Measurements from ENCODE around the gene FTH1.
"Not testable (repeated sequence)": the region's sequence is repeated elsewhere in the genome, so short reads cannot be mapped to it uniquely, and the experiment has no call there.

Gene FTH1

DNA sequence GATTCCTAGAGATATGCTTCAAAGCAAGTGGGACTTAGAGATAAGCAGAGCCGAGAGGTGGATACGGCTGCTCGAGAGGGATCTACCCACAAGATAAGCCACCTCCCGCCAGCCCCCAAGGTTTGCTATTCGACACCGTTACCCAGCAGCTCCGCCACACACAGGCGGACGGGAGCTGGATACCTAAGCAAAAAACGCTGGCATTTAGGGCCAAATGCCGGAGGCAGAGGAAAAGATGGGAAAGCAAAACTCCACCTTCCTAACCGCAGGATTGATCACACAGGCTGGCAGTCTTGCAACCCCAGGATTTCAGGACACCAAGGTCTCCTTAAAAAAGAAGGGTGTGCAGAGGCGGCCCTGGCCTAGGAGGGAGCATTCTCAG is 709 bp downstream of the FTH1 start:
- peaks cover 10% of the 10 kb centered on the region for H3K27me3 Mint-ChIP-seq (ENCODE audit: low read depth, poor library complexity)
- H3K9me3 Mint-ChIP-seq = no peaks in the 10 kb centered on the region
- peaks cover 28% of the 10 kb centered on the region for H3K36me3 Mint-ChIP-seq (ENCODE audit: low read depth)
- DNase-seq = peak; percentile 44
- TF ChIP-seq, protein P1, sequence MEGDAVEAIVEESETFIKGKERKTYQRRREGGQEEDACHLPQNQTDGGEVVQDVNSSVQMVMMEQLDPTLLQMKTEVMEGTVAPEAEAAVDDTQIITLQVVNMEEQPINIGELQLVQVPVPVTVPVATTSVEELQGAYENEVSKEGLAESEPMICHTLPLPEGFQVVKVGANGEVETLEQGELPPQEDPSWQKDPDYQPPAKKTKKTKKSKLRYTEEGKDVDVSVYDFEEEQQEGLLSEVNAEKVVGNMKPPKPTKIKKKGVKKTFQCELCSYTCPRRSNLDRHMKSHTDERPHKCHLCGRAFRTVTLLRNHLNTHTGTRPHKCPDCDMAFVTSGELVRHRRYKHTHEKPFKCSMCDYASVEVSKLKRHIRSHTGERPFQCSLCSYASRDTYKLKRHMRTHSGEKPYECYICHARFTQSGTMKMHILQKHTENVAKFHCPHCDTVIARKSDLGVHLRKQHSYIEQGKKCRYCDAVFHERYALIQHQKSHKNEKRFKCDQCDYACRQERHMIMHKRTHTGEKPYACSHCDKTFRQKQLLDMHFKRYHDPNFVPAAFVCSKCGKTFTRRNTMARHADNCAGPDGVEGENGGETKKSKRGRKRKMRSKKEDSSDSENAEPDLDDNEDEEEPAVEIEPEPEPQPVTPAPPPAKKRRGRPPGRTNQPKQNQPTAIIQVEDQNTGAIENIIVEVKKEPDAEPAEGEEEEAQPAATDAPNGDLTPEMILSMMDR (IDR thresholded peaks at IDR 0.05) = no peak
- H3K4me1 Mint-ChIP-seq = peaks cover 55% of the 10 kb centered on the region
- H3K4me3 Mint-ChIP-seq = peak overlapping the region; percentile 97
- H3K27ac Mint-ChIP-seq = no peak overlapping the region

DNA sequence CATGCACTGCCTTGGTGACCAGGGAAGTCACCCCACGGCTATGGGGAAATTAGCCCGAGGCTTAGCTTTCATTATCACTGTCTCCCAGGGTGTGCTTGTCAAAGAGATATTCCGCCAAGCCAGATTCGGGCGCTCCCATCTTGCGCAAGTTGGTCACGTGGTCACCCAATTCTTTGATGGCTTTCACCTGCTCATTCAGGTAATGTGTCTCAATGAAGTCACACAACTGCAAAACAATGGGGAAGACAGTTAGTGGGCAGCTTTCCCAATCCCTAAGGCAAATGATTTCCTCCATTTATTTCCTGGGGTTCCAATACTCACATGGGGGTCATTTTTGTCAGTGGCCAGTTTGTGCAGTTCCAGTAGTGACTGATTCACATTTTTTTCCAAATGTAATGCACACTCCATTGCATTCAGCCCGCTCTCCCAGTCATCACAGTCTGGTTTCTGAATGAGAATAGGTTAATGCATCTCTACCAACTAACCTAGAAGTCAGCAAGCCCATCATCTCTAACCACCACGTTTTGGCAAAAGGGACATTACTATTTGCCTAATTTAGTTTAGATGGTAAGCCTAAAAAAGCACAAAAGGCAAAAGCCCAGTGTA is 2.7 kb downstream of the FTH1 start:
- H3K27ac Mint-ChIP-seq; H3K27me3 Mint-ChIP-seq (ENCODE audit: low read depth, poor library complexity); DNase-seq; H3K9me3 Mint-ChIP-seq: not testable (repeated sequence)
- Mint-ChIP-seq H3K4me1 (peaks cover 38% of the 10 kb centered on the region), H3K36me3 (ENCODE audit: low read depth) (peaks cover 28% of the 10 kb centered on the region), H3K4me3 (peak overlapping the region; percentile 97)

DNA sequence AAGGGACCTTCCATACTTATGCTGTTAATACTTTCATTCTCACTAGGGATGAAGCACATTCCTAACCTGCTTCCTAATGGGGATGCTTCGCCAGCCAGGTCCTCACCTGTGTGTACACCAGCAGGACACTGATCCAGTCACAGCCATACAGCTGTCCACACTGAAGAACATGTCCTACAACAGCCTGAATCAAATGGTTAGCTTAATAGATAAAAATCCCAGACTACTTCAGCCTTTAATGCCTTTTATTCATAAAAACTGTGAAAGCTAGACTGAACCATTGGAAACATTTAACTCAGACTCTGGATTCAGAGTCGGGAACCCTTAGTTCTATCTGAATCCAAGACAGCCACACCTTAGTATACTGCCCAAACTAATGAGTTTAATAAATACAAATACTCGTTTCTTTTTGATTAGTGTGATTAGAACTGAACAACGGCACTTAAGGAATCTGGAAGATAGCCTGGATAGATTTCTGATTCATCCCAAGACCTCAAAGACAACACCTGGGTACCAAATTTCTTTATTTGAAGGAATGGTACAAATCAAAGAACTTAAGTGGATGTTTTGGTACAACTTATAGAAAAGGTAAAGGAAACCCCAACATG is 3.3 kb downstream of the FTH1 start:
- Mint-ChIP-seq H3K27ac (no peak overlapping the region), H3K36me3 (ENCODE audit: low read depth) (peaks cover 28% of the 10 kb centered on the region), H3K4me3 (peak overlapping the region; percentile 97), H3K4me1 (peaks cover 32% of the 10 kb centered on the region), H3K9me3 (no peaks in the 10 kb centered on the region), H3K27me3 (ENCODE audit: low read depth, poor library complexity) (peaks cover 6% of the 10 kb centered on the region)
- DNase-seq = no peak
- TF ChIP-seq, protein P1 (IDR thresholded peaks at IDR 0.05) = no peak

DNA sequence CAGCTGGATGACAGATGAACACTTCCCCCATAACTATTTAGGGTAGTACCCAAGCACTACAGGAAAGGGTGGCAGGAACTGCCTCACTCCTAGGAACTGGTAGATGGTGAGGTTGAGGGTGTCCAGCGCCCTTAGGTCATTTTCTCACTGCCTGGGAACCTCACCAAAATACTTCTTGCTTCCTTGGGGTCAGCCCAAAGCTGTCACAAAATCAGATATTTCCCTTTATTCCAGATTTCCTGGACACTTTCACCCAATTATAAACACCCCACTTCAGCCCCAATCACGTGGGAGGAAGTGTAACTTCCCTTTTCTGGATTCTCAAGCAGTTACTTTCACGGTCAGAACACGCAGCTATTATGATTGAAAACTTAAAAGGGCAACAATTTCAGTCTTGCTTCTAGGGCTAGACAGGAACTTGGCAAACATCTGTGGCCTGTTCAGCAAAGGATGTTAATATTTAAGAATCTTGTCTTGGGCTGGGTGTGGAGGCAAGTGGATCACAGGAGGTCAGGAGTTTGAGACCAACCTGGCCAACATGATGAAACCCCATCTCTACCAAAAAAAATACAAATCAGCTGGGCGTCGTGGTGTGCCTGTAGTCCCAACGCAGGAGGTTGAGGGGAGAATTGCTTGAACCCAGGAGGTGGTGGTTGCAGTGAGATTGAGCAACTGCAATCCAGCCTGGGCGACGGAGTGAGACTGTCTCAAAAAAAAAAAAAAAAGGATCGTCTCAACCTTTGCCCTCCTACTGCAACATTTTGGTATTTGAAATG is 4.0 kb downstream of the FTH1 start:
- no peak overlapping the region for H3K27ac Mint-ChIP-seq
- no peaks in the 10 kb centered on the region for H3K9me3 Mint-ChIP-seq
- no peak for DNase-seq
- H3K27me3 Mint-ChIP-seq (ENCODE audit: low read depth, poor library complexity) = peaks cover 6% of the 10 kb centered on the region
- H3K4me1 Mint-ChIP-seq = peaks cover 25% of the 10 kb centered on the region
- H3K36me3 Mint-ChIP-seq (ENCODE audit: low read depth) = peaks cover 32% of the 10 kb centered on the region
- H3K4me3 Mint-ChIP-seq = peak overlapping the region; percentile 45
- TF ChIP-seq, protein P1 (IDR thresholded peaks at IDR 0.05) = no peak

DNA sequence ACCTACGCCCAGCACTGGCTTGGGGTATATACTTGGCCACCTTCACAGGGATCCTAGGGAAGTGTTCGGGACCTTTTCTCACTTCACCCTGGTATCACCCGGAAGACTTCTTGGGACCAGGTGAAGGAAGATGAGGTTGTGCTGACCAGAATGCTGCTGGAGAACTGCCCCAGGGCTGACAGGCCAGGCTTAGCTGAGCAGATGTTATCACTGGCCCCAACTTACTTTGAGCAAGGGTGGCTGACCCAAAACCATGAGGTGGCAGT is 4.5 kb downstream of the FTH1 start:
- H3K36me3 Mint-ChIP-seq (ENCODE audit: low read depth) = peaks cover 37% of the 10 kb centered on the region
- peak overlapping the region; percentile 90 for H3K27ac Mint-ChIP-seq
- TF ChIP-seq, protein P1 (IDR thresholded peaks at IDR 0.05) = no peak
- H3K9me3 Mint-ChIP-seq = no peaks in the 10 kb centered on the region
- peaks cover 8% of the 10 kb centered on the region for H3K27me3 Mint-ChIP-seq (ENCODE audit: low read depth, poor library complexity)
- H3K4me3 Mint-ChIP-seq = no peak overlapping the region
- DNase-seq = no peak
- peaks cover 20% of the 10 kb centered on the region for H3K4me1 Mint-ChIP-seq

DNA sequence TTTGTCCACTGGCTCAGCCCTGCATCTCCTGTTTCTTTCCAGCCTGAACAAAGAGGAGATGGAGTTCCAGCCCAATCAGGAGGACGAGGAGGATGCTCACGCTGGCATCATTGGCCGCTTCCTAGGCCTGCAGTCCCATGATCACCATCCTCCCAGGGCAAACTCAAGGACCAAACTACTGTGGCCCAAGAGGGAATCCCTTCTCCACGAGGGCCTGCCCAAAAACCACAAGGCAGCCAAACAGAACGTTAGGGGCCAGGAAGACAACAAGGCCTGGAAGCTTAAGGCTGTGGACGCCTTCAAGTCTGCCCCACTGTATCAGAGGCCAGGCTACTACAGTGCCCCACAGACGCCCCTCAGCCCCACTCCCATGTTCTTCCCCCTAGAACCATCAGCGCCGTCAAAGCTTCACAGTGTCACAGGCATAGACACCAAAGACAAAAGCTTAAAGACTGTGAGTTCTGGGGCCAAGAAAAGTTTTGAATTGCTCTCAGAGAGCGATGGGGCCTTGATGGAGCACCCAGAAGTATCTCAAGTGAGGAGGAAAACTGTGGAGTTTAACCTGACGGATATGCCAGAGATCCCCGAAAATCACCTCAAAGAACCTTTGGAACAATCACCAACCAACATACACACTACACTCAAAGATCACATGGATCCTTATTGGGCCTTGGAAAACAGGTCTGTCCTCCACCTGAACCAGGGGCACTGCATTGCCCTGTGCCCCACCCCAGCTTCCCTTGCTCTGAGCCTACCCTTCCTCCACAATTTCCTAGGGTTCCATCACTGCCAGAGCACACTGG is 5.0 kb downstream of the FTH1 start:
- peaks cover 18% of the 10 kb centered on the region for H3K4me1 Mint-ChIP-seq
- TF ChIP-seq, protein P1 (IDR thresholded peaks at IDR 0.05) = no peak
- peaks cover 13% of the 10 kb centered on the region for H3K27me3 Mint-ChIP-seq (ENCODE audit: low read depth, poor library complexity)
- H3K36me3 Mint-ChIP-seq (ENCODE audit: low read depth) = peaks cover 38% of the 10 kb centered on the region
- H3K9me3 Mint-ChIP-seq = no peaks in the 10 kb centered on the region
- no peak overlapping the region for H3K4me3 Mint-ChIP-seq
- no peak for DNase-seq
- peak overlapping the region; percentile 90 for H3K27ac Mint-ChIP-seq

Measured in nephron progenitor cell (in vitro differentiated cells).